Activated T-helper 2 cell treated with anti-CD3 and anti-CD28 coated beads, Interferon-gamma antibody, Interleukin-2, Interleukin-4, amounts not matched to agents 10 μg/mL and 5 μg/mL and 100 μg/mL, durations not matched to agents 14 hours and 24 hours and 36 hours (primary cell): ENCODE measurements around the gene ZFP92. TPM values are rescaled to one million over a fixed set of nuclear protein-coding genes. Genes with fewer than 3 reads are reported as not detected.
"Not testable (repeated sequence)": the region's sequence is repeated elsewhere in the genome, so short reads cannot be mapped to it uniquely, and the experiment has no call there.

Experiments
- DNase-seq: peaks from one replicate; pipeline ENCODE4 v3.0.0; 2021; ENCODE audit warnings: low spot score
- H3K27ac Mint-ChIP-seq: one replicate; pipeline ENCODE4 v1.8.0; 2021; ENCODE audit warnings: mixed read lengths
- H3K27me3 Mint-ChIP-seq: one replicate; pipeline ENCODE4 v1.8.0; 2021; ENCODE audit warnings: low read depth, mixed read lengths
- H3K36me3 Mint-ChIP-seq: one replicate; pipeline ENCODE4 v1.8.0; 2021; ENCODE audit warnings: low read depth, mixed read lengths
- H3K4me1 Mint-ChIP-seq: one replicate; pipeline ENCODE4 v1.8.0; 2021; ENCODE audit warnings: low read depth, mixed read lengths
- H3K4me3 Mint-ChIP-seq: one replicate; pipeline ENCODE4 v1.8.0; 2021; ENCODE audit warnings: low read depth, mild to moderate bottlenecking, moderate library complexity, mixed read lengths
- H3K9me3 Mint-ChIP-seq: one replicate; pipeline ENCODE4 v1.8.0; 2021; ENCODE audit warnings: mixed read lengths
- intact Hi-C: fragments of 100-400 bp; cut with micrococcal nuclease; formaldehyde crosslinking; loops from one replicate; pipeline ENCODE4 v1.15.1; 2023
- total RNA-seq: library from RNA; stranded (reverse); gene quantifications from 2 replicates; pipeline ENCODE4 v1.2.3, GENCODE V29; 2022

The ZFP92 gene
- total RNA-seq, 1 donor from 2014 or later, result 2.1 TPM

DNA sequence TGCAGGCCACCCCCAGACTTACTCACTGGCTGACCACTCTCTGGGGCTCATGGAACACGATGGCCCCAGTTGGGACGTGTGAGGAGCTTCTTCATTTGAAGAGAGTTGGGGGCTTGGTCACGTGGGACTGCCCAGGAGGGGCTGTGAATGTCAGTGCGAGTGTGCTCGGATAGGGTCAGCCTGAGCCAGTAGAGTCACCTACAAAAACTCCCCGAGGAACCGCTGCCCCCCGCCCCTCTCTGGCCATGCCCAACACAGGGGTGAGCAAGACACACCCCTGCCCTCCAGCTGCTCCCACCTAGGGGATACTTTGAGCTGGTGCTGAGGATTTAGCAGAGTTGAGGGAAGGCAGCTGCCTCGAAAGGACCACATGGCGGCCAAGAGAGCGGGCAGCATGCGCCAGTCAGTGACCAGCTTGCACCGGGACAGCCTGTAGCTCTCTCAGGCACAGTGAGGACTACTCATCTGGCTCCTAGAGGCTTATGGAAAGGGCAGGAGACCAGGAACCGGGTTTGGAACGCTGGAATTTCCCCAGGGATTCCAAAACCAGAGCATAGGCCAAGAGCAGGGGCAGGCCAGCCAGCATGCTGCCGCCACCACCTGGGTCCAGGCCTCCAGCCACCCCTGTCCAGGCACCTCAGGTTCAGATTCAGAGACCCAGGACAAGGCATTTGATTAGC is 18.5 kb upstream of the ZFP92 start:
- no peaks in the 10 kb centered on the region for H3K27me3 Mint-ChIP-seq
- H3K9me3 Mint-ChIP-seq, result no peaks in the 10 kb centered on the region
- H3K36me3 Mint-ChIP-seq, result no peaks in the 10 kb centered on the region
- H3K4me3 Mint-ChIP-seq, result no peak overlapping the region
- no peak for DNase-seq
- H3K27ac Mint-ChIP-seq, result no peak overlapping the region
- intact Hi-C loops, result no loop called here
- H3K4me1 Mint-ChIP-seq, result peaks cover 11% of the 10 kb centered on the region

DNA sequence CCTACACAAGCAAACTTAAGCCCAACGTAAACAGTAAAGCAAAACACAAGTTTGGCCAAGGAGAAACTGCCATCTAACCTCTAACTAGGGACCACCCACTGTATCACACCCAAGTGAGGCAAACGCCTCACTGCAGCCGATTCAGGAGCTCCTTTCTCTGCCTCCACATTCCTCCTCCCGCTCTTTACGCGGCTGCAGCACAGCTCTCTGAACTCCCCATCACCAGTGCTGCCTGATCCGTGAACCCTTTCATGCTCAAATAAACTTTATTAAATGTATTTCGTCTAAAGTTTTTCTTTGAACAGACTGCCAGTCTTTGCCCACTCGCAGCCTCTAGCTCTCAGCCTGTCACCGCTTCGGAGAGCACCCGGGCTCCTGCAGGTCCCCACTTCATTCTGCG is 16.7 kb upstream of the ZFP92 start:
- H3K4me3 Mint-ChIP-seq, result no peak overlapping the region
- peaks cover 11% of the 10 kb centered on the region for H3K4me1 Mint-ChIP-seq
- no peak overlapping the region for H3K27ac Mint-ChIP-seq
- no peaks in the 10 kb centered on the region for H3K36me3 Mint-ChIP-seq
- no peak for DNase-seq
- no peaks in the 10 kb centered on the region for H3K27me3 Mint-ChIP-seq
- intact Hi-C loops, result no loop called here
- H3K9me3 Mint-ChIP-seq, result no peaks in the 10 kb centered on the region

DNA sequence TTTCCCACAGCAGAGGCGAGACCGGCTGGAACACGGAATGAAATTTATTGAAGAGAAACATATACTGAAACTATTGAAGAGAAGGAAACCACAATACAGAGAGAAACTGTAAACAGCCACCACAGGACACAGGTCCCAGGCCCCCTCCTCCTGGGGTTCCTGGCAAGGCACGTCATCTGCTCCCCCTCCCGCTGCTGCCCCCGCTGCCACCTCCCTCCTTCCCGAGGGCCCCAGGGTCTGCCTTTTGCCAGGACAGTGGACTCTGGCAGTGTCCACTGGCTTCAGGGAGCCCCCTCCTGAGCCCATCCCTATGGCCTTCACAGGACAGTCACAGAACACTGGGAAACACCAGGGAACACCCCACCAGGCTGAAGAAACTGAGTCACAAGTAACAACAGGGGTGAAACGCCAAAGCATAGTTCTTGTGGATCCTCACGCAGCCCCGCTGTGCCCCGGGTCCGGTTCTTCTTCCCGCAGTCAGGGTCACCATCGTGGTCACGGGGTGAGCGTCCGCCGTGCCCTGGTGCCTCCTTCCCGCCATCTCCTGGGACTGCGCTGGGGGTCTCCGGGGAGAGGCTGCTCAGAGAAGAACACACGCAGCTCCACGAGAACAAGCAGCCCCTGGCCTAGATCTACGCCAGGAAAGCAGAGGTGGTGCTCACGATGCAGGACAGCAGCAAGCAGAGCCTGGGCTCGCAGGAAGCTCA is 15.5 kb upstream of the ZFP92 start:
- no peaks in the 10 kb centered on the region for H3K36me3 Mint-ChIP-seq
- intact Hi-C loops, result no loop called here
- no peaks in the 10 kb centered on the region for H3K27me3 Mint-ChIP-seq
- no peak for DNase-seq
- H3K27ac Mint-ChIP-seq, result no peak overlapping the region
- peaks cover 11% of the 10 kb centered on the region for H3K4me1 Mint-ChIP-seq
- no peak overlapping the region for H3K4me3 Mint-ChIP-seq
- H3K9me3 Mint-ChIP-seq, result no peaks in the 10 kb centered on the region

DNA sequence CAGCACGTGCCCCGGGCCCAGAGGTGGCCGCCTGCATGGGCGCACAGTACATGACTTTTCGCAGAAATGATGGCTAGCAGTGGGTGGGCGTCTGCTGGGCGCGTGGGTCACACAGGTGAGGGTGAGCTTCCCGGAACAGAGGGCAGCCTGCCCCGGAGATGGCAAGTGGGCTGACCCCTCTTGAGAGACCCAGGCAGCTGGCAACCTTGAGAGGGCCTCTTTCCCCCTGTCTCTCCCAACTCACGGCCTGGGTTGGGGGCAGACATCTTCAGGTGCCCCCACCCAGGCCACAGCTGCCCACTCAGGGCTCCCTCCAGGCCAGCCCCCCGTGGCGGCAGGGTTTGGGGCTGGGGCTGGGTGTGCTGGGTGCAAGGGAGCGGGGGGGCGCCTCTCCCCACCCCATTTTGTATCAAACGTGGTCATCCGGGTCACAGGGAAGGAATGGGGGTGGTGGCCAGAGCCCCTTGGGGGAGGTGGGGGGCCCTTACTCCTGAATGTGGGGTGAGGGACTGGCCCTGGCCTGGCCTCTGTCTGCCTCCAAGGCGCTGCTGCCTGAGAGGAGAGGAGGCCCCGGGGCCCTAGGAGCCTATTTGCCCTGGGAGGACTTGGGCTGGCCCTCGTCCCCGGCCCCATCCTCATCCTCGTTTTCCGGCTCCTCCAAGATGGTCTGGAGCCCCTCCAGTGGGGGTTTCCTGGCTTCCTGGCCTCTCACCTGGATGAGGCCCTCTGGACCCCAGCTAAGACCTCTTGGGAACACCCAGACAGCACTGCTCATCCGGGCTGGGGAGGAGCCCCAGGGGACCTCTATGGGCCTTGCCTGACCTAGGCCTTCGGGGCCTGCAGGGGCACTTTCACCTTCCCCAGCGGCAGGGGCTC is 14.7 kb upstream of the ZFP92 start:
- H3K4me1 Mint-ChIP-seq, result peaks cover 11% of the 10 kb centered on the region
- no peak for DNase-seq
- H3K27ac Mint-ChIP-seq, result no peak overlapping the region
- no peak overlapping the region for H3K4me3 Mint-ChIP-seq
- H3K27me3 Mint-ChIP-seq, result no peaks in the 10 kb centered on the region
- H3K36me3 Mint-ChIP-seq, result no peaks in the 10 kb centered on the region
- H3K9me3 Mint-ChIP-seq, result no peaks in the 10 kb centered on the region
- intact Hi-C loops, result no loop called here

DNA sequence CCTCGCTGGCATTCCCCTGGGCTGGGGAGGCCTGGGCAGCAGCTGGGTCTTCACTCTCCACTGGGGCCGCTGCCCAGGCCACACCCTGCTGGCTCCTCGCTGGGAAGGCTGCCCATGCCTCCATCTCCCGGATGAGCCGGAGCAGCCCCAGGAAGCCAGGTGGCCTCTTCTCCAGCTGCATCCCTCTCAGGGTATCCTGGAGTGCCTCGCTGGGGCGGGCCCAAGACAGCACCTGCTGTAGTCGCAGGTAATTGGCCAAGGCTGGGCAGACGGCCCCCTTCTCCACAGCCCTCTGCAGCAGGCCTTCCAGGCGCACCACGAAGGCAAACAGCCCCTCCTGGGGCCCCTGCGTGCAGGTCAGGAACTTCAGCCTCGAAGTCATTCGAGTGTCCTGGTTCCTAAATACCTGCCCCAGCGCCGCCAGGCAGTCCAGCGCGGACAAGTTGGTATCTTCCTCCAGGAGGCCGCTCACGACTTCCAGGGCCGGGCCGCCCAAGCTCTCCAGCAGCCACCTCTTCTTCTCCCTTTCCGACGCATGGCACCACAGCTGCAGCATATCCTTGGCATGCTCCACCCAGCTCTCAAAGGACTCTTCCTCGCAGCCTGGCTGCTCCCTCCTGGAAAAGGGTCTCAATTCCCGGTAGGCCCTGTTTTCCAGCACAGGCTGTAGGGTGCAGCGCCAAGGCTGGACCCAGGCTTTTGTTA is 13.9 kb upstream of the ZFP92 start:
- H3K4me3 Mint-ChIP-seq, result no peak overlapping the region
- H3K27ac Mint-ChIP-seq, result no peak overlapping the region
- no peaks in the 10 kb centered on the region for H3K36me3 Mint-ChIP-seq
- DNase-seq, result no peak
- no peaks in the 10 kb centered on the region for H3K9me3 Mint-ChIP-seq
- intact Hi-C loops, result no loop called here
- peaks cover 11% of the 10 kb centered on the region for H3K4me1 Mint-ChIP-seq
- H3K27me3 Mint-ChIP-seq, result no peaks in the 10 kb centered on the region

DNA sequence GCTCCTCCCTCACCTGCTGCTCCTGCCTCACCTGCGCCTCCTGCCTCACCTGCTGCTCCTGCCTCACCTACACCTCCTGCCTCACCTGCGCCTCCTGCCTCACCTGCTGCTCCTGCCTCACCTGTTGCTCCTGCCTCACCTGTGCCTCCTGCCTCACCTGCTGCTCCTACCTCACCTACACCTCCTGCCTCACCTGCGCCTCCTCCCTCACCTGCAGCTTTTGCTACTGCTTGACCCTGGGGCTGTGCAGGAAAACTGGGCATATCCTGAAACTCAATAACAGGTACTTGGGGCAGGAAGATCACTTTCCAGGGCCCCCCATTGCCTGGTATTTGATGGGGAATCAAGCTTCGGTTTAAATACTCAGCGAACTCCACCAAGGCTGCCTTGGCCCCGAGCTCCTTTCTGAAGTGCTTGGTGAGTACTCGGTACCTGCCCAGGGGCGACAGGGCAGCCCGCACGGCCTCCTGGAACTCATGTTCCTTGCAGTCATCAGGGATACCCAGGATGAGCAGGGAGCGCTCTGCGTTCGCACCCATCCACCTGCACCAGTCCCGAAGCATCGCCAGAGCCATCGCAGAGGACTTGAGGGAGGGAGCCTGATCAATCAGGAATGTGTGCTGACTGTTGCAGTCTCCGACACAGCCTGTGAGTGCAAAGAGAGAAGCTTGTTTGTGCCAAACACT is 12.9 kb upstream of the ZFP92 start:
- peaks cover 11% of the 10 kb centered on the region for H3K4me1 Mint-ChIP-seq

DNA sequence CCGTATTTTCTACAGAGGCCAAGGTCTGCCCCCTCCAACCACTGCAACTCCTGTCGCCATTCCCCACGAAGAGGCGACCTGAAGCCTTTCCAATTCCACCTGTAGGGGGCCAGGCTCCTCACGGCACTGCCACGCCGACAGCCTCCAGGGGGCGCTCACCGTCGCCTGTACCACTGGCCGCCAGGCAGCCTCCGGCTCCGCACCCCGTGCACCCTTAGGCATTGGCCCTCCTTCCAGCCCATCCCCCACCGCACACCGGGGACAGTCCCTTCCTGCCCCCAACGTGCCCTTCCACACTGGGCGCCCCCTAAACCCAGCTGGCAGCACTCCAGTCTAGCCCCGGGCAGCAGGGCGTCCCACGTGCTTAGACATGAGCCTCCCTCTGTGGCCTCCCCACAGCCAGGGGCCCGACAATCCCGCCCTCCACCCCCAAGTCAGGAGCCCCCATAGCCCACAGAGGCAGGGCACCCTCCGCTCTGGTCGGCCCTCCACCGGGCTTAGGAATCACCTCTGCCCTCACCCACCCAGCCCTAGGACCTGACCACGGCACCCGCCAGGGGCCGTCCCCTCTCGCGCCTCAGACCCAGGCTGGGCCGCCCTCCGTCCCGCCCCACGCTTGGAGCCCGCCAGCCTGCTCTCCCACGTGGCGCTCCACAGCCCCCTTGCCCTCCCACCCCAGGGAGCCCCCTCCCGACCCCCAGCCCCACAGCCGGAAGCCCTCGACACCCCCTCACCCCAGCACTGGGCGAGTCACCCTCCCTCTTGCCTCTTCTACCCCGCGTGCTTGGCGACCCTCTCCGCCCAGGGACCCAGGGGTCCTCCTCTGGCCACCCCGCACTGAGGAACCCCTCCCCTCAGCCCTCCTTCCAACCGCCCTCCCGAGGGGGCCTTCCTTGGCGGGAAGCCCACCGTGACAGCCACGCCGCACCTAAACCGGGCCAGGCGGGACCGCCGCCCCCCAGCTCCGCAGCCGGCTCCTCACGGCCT is 10.8 kb upstream of the ZFP92 start:
- H3K27ac Mint-ChIP-seq, result no peak overlapping the region
- peaks cover 6% of the 10 kb centered on the region for H3K27me3 Mint-ChIP-seq
- no peaks in the 10 kb centered on the region for H3K9me3 Mint-ChIP-seq
- intact Hi-C loops, result no loop called here
- H3K4me3 Mint-ChIP-seq, result no peak overlapping the region
- no peaks in the 10 kb centered on the region for H3K36me3 Mint-ChIP-seq
- DNase-seq, result peak; percentile 37
- peaks cover under 1% of the 10 kb centered on the region for H3K4me1 Mint-ChIP-seq

More for the DNA sequence above, 12.9 kb upstream of the ZFP92 start:
- H3K27ac Mint-ChIP-seq, result no peak overlapping the region
- no peak for DNase-seq
- intact Hi-C loops, result no loop called here
- no peak overlapping the region for H3K4me3 Mint-ChIP-seq
- H3K36me3 Mint-ChIP-seq, result no peaks in the 10 kb centered on the region
- H3K9me3 Mint-ChIP-seq, result no peaks in the 10 kb centered on the region
- peaks cover 6% of the 10 kb centered on the region for H3K27me3 Mint-ChIP-seq

DNA sequence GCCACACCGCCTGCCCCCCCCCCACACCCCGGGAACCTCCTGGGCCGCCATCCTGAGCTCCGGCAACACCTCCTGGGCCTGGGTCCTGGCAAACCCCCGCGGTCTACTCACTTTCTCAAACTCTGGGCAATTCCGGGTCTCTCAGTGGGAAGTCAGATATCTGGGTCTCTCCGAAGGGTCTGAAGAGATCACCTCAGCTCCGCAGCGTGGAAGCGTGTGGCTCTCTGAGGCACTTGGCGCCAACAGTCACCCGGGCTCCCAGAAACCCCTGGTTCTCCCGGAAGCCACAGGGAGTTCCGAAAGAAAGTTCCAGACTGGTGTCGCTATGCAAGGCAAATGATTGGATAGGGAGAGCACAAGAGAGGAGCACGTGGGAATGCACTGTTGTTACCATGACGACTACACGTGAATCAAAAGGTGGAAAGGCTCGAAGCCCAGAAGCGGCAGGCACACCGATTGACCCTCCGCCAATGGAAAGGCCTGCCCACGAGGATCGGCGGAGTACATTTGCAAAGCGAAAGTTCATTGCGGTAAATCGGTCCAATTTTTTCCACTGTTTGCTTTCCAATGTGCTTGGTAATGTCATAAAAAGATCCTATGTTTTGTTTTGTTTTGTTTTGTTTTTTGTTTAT is 10.0 kb upstream of the ZFP92 start, which contains the start of gene PNMA6E:
Gene PNMA6E, minus strand, starts transcription at position 218 of the 632 bp plus-strand sequence. CDS start 2,501 bp downstream, outside the sequence.
- peaks cover 6% of the 10 kb centered on the region for H3K27me3 Mint-ChIP-seq
- no peaks in the 10 kb centered on the region for H3K4me1 Mint-ChIP-seq
- intact Hi-C loops, result no loop called here
- DNase-seq, result no peak
- no peaks in the 10 kb centered on the region for H3K9me3 Mint-ChIP-seq
- H3K4me3 Mint-ChIP-seq, result no peak within 1 kb of the TSS
- no peaks in the 10 kb centered on the region for H3K36me3 Mint-ChIP-seq
- no peak within 1 kb of the TSS for H3K27ac Mint-ChIP-seq

DNA sequence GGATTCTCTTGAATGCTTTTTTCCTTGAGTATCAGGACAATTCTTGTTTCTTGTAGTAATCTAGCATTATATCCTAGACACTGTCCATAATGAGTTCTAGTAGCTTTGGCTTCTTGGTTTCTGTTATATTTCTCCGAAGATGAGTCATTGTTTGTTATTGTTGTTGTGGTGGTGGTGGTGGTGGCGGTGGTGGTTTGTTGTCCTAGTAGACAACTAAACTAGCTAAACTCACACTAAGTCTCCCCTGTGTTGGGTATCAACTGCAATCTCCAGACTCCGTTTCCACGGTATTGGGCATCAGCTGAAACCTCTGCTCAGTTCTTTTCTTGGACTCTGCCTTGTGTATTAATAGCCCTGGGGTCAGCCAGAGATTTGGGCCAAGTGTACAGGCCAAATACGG is 6.9 kb upstream of the ZFP92 start:
- H3K27ac Mint-ChIP-seq, DNase-seq, intact Hi-C loops, H3K4me1 Mint-ChIP-seq, H3K9me3 Mint-ChIP-seq, H3K4me3 Mint-ChIP-seq, H3K27me3 Mint-ChIP-seq, H3K36me3 Mint-ChIP-seq: not testable (repeated sequence)

DNA sequence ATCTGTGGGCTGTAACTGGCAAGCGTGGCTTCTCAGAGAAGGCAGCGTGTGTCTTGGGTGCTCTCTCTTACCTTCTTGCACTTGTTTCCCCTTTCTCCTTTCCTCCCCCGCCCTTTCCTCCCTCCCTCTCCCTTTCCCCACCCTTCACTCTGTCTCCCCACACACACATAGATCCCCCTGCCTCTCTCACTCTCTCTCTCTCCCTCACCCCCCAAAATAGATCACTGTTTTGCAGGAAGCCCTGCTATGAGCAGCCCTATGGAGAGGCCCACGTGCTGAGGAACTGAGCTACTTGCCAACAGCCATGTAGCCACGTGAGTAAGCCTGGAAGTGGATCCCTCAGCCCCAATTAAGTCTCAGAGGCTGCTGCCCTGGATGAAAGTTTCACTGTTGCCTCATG is 5.8 kb upstream of the ZFP92 start:
- intact Hi-C loops, result no loop called here
- Mint-ChIP-seq H3K4me1 (no peaks in the 10 kb centered on the region), H3K9me3 (no peaks in the 10 kb centered on the region), H3K36me3 (no peaks in the 10 kb centered on the region), H3K4me3 (no peak overlapping the region), H3K27me3 (peaks cover 6% of the 10 kb centered on the region), H3K27ac (no peak overlapping the region)
- no peak for DNase-seq

DNA sequence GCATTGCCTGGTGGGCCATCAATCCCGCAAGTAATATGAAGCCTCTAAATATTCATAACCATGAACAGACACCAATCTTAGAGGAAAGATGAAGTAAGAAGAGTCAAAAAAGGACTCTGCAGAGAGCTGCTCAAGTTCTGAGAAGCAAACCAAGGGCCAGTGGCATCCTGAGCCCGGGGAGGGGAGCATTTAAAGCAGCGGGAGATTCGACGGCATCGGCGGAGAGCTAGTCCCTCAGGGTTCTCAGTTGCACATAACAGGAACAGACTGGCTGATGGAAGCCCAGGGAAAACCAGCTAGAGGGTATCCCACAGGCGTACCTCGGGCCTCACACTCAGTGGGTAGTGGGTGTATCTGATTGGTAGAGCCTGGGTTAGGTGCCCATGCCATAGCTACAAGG is 5.3 kb upstream of the ZFP92 start:
- no peaks in the 10 kb centered on the region for H3K9me3 Mint-ChIP-seq
- no peaks in the 10 kb centered on the region for H3K36me3 Mint-ChIP-seq
- intact Hi-C loops, result no loop called here
- H3K4me3 Mint-ChIP-seq, result no peak overlapping the region
- DNase-seq, result no peak
- H3K27me3 Mint-ChIP-seq, result peaks cover 8% of the 10 kb centered on the region
- peaks cover 2% of the 10 kb centered on the region for H3K4me1 Mint-ChIP-seq
- no peak overlapping the region for H3K27ac Mint-ChIP-seq
